DMS153 treated with DMSO at 0.1 percent for 48 hours (cell line): Measurements from ENCODE around the gene FPR2.

Experiments
- DNase-seq: peaks from one replicate; lab custom pipeline; 2025; ENCODE audit not compliant: unreplicated experiment; lab: John Stamatoyannopoulos, UW

FPR2 gene

DNA sequence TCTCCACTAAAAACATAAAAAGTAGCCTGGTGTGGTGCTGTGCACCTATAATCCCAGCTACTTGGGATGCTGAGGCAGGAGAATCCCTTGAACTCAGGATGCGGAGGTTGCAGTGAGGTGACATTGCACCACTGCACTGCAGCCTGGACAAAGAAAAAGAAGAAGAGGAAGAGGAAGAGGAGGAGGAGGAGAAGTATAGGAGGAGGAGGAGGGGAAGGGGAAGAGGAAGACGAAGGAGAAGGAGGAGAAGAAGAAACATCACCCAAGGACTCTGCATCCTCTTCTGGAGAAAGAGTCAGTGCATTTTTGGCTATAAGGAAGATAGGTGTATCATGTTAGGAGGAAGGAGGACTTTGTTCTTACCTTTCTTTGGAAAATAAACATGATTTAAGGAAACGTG is 21.0 kb downstream of the FPR2 start:
- DNase-seq: no peak

DNA sequence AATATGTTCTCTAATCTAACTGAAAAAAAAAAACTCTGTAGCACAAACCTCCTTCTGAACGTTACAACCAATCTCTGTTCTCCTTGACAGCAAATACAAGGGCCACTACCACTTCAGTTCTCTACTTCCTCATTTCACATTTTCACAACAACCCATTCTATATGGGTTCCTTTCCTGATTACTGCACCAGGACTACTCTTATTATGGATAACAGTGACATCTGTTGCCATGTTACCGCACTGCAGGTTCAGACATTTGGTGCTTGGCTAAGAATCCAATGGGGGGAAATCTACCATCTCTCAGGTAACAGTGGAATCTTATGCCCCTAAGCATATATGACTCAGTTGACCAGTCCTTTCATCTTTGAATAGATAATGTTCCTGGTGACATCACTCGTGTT is 22.4 kb downstream of the FPR2 start:
- no peak for DNase-seq

DNA sequence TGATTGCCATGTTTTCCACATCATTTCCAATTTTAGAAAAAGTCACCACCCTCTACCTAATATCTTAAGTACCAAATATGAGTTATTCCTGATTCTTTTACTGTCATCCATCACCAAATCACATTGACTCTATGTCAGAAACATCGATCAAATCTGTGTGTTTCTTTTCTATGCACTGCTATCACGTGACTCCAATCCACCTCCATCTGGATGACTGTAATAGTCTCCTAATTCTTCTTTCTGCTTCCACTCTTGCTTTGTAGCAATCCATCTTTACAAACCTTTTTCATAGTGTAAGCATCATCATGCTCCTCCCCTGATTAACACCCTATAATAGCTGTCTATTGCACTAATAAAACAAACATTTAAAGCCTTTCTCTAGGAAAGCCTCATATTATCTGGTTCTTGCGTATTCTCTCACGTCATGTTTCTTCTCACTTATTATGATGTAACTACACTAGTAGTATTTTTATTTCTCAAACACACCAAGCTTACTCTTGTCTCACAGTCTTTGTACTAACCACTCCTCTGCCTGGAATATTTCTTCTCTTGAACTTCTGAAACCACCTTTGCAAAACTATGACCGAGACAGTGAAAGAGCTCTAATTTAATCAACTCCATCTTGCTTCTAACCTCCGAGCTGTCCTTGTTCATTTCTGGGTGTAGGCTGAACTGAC is 23.3 kb downstream of the FPR2 start:
- no peak for DNase-seq

DNA sequence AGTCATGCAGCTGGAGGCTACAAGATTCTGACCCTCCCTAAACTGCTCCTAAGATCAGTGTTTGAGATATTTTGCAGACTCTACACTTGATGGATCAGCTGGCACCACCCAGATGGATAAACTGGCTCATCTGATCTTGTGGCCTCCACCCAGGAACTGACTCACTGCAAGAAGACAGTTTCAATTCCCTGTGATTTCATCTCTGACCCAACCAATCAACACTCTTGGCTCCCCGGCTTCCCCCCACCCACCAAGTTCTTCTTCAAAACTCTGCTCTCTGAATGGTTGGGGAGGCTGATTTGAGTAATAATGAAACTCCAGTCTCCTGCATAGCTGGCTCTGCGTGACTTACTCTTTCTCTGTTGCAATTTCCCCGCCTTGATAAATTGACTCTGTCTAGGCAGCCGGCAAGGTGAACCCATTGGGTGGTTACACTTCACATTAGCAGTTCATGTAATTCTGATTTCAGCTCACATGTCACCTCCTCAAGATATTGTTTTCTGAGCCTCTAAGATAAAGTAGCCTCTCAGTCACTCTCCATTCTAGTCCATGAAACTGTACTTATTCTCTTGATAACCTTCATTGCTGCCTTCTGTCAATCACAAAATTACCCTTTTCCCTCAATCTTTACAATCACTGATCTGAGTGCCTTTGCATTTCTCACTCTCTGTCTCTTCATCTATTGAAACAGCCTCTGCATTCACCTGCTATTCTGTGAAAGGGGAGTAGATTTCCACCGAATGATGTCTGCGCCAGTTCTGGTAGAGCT is 24.1 kb downstream of the FPR2 start:
- no peak for DNase-seq

DNA sequence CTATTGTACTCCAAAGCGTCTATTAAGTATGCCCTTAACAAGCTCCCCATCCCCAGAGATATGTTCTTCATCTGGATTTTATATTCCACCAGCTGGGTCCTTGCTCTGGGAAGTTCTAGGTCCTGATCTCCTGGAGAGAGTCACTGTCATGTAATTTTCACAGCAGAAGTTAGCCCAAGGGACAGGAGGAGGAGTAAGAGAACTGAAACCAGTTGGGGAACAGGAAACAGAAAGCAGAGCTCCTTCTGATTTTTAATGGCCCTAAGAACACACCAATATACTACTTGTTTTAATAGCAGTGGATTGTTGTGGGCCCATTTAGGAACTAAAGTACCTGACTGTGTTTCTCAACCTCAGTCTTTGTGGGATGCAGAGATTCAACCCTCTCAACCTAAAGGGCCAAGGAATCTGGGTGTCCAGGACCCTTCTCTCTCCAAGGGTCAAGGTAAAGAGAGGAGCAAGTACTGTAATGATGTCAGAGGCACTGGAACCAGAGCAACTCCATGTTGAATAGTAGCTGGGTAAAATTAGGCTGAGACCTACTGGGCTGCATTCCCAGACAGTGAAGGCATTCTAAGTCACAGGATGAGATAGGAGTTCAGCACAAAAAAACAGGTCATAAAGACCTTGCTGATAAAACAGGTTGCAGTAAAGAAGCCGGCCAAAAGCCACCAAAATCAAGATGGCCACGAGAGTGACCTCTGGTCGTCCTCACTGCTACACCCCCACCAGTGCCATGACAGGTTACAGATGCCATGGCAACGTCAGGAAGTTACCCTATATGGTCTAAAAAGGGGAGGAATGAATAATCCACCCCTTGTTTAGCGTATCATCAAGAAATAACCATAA is 25.9 kb downstream of the FPR2 start:
- no peak for DNase-seq

DNA sequence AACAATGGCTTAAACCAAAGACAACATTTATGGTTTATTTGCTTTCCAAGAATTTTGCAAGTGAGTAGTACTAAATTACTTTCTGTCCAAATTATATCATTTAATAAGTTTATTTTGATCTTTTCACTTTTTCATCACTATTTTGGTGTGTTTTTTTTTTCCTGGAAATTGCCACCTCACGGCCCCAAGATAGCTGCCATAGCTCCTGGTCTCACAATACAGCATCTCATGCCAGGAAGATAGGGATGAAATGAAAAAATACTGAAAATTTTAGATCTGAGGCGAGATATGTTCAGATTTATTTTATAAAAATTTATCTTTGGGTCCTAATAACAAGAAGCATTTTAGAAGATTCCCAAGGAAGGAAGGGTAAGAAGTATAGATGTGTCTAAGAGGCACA is 27.0 kb downstream of the FPR2 start:
- no peak for DNase-seq

DNA sequence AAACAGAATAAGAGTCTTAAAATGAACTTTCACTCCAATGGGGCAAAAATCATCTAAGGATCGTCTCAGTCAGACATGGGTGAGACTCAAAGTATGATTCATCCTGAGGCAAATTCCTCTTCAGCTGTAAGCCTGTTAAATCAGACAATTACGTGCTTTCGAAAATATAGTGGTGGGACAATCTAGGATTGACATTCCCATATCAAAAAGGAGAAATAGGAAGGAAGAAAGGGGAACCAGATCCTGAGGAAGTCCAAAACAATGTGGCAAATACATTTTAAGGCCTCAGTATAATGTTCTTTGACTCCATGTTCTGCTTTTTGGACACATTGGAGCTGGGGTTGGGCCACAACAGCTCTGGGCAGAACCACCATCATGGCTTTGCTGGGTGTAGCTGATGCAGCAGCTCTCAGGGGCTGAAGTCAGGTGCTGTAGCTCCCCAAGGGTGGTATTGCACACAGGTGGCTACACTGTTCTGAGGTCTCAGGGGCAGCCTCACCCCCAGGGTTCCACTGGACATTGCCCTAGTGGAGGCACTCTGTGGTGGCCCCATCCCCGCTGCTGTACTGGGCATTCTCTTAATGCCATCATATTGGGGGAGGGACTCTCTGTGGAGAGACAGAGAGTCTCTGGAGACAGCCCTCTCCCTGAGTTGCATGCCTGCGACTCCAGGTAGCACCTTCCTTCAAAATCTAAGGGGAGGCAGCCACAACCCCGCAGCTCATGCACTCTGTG is 28.2 kb downstream of the FPR2 start:
- DNase-seq: no peak

DNA sequence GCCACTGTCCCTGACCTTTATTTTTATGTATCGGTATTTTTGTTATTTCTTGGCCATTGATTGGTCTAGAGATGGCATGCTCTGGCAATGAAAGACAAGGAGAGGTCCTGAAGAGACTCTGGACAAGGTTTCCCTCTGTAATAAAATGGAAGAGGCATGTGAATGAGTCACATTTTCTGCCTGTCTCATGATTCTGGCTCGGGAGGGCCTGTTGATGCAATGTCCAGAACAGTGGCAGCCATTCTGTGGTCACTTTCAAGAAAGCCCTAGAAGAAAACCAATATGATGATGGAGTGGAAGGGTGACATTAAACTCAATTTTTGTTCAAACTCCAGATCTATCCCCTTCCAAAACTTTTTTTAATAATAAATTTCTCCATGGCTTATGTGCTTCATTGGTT is 32.0 kb downstream of the FPR2 start:
- DNase-seq: no peak

DNA sequence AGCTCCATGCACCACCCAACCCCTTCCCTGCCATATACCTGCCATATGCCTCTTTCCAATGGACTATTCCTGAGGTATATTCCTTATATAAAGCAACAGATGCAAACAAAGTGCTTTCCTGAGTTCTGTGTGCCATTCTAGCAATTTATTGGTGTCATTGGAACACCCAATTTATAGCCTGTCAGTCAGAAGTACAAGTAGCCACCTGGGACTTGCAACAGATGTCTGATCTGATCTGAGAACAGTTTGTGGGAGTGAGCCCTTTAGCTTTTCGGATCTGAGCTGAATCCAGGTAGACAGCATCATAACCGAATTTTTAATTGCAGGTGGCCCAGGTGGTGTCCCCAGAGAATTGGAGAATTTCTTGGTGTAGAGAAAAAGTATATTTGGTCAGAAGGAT is 33.0 kb downstream of the FPR2 start:
- DNase-seq: no peak

DNA sequence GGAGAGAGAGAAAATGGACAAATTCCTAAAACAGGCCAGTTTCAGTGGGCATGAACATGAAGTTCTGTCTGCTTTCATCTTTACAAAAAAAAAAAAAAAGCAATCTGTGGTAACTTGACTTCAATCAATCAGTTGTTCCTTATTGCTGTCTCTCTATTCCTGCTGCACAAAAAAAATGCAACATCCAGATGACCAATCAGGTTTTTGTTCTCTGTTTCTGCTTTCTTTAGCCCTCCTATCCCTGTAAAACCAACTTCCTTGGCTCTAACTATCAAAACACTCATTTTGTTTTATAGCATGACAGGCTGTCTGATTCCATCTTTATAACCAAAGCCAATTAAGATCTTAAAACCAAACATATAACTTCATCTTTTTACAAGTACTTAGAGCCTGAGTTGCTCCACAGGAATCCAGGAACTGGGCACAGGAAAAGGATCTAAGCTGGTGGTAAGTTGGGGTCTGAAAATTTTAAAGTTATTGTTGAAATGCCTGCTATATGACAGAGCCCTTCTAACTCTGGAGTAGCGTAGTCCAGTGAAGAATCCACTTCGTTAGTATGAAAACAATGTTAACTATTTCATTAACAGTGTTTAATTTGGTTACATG is 34.0 kb downstream of the FPR2 start, which contains the start of gene FPR3:
Gene FPR3 (plus strand): TSS at position 273 of the 606 bp plus-strand sequence. CDS start 28,592 bp downstream, outside the sequence.
- DNase-seq: no peak

DNA sequence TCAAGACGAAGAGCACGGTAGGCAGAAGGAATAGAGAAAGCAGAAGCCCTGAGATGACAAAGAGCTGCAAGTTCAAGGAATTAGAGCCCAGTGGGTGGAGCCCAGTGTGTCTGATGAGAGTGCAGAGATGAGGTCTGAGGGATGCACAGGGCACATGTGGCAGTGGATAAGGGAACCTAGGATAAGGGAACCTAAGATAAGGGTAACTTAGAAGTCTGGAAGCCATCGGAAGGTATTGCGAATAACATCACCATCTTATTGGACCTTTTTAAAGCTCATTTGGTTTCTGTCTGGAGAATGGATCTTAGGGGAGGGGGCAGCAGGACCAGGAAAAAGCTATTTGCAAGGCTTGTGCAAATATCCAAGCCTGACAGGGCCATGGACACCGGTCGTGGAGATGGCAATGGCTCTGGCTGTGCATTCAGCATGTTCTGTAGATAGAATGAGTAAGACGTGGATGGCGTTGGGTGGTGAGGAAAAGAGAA is 35.3 kb downstream of the FPR2 start:
- no peak for DNase-seq

DNA sequence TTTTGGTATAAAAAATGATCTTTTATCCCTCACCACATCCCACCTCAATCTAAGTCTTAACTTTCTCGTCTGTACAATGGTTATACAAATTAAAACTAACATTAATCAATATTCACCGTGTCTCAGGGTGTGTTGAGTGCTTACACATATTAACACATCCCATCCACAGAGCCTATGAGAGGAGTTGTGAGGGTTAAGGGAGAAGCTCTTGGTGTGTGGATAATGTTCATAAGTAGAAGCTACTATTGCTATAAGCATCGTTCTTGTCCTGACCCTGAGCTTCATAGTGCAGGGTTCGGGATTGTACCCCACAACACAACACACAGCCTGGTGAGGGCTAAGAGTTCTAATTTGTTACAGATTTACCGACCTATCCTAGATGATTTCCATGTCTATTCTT is 36.5 kb downstream of the FPR2 start:
- no peak for DNase-seq

DNA sequence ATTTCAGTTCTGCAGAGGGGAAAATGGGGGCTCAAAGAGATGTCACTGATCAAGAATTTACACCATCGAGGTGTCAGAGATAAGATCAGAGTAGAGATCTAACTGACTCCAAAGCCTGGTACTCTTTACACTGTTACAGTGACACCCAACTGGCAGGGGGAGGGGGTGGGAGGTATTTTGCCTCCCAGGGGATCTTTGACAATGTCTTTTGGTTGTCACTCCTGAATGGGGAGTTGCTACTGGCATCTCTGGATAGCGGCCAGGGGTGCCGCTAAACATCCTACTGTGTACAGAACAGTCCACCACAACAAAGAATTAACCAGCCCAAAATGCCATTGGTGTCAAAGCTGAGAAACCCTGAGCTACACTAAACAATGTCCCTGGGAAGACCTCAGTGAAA is 37.1 kb downstream of the FPR2 start:
- DNase-seq: no peak

DNA sequence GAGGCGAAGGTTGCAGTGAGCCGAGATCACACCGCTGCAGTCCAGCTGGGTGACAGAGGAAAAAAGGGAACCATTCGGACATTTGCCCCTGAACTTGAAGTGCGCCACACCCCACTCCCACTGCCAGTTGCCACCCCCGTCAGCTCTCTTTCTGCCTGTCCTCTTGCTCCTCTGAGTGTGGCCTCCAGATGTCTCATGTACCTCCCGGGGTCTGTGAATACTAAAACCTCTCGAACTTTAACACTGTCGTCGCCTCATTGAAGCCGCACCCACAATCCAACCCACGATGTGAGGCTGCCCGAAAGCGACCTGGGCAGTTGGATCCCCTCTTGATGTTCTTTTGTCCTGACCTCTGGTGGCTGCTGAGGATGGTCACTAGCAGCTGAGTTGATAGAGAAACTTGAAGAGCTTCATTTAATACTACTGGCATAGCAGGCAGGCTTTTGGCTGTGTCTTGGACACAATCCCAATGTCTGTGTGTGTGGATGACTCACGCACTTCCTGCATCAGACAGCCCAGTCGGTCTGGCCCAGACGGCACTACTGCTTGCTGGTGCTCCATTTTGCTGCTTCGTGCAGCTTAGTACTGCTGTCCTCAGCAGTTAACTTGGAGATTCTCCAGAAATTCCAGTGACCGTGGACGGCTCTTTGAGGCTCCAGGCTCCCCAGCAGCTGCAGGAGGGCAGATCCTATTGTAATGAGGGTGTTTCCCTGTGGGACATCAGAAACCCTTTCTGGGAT is 38.2 kb downstream of the FPR2 start:
- no peak for DNase-seq

DNA sequence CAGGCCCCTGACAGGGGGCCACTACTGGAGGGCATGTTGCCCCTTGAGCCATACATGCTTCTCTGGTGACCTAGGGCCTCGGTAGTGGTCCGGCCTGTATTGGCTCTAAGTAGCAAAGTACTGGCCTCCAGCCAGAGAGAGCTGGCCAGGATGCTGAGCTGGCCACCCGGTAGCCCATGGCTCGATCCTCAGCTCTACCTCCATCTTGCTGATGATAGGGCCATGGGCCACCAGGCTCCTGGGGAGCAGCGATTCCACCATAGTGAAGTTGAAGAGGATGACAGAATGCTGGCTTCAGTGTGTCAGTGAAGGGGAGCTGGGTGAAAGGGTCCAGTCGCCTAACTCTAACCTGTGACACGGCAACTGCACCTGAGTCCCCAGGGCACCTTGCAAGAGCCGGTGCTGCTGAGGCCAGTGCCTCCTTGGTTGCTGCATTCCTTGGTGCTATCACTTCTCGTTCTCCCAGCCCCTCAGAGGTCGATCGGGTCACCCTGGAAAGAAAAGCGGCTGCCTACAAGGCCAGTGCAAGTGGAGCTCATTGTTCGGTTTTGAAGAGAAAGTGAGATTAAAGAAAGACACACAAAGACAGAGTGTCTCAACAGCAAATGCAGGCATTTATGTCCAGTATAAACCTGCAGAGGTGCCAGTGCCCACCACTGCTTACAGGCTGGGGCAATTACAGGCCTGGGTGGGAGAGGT is 38.9 kb downstream of the FPR2 start:
- no peak for DNase-seq

DNA sequence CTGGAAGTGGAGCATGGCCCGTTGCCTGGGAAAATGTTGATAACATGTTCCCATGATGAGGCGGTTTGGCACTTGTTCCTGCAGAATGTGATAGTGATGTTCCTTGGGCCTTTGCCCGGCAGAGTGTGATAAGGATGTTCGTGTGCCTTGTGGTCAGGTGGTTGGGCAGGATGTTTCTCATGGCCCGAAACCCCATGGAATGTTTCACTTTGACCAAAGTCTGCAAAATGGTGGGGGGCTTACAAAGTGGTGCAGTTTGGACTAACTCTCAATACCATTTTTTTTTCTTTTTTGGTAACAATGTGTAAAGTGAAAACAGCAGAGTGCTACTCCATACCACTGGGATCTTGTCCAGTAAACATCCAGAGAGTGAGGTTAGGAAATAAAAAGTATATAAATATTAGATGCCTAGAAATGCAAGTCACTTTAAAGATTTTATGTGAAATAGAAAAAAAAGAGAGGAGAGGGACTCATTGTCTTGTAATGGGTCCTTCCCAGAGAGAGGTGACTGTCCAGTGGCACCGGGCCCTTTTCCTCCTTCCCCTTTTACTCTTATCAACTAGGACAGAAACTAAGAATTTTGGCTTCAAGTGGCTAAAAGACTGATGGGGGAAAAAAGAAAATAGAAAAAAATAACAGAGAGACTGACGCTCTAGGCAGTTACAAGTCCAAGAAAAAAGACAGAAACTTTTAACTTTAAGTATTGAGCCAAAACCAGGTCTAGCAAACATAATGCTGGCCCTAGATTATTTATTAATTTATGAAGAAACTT is 39.7 kb downstream of the FPR2 start:
- no peak for DNase-seq

DNA sequence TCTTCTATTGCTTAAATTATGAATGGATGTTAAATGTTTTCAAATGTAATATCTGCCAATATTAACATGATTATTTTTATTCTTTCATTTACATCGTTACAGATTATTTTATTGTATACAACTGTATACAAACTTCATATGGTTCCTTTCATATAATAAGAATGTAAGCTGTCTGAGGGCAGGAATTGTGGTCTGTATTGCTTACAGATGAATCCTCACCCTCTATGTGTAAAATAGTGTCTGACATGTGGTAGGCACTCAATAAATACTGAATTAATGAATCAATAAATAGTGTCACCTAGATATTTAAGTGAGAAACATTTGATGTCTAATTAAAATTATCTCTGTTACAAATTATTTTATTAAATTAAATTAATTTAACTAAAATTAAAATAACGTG is 41.8 kb downstream of the FPR2 start:
- DNase-seq: no peak

DNA sequence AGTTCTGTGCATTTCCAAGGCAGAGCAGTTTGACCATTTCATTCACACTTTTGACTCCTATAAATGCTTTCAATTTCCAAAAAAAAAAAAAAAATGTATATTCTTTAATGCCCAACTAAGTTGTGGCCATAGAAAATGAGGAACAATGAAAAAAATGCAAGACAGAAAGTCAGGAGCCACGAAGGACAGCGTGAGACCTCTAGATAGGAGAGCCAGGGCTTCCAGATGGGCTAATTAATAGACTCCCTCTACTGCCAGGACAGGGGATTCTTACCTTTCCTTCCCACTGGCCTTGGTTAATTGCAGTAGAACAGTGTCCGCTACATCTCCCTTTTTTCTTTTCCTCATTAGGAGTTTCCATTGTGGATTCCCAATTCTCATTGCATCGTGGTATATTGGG is 42.5 kb downstream of the FPR2 start:
- DNase-seq: no peak

DNA sequence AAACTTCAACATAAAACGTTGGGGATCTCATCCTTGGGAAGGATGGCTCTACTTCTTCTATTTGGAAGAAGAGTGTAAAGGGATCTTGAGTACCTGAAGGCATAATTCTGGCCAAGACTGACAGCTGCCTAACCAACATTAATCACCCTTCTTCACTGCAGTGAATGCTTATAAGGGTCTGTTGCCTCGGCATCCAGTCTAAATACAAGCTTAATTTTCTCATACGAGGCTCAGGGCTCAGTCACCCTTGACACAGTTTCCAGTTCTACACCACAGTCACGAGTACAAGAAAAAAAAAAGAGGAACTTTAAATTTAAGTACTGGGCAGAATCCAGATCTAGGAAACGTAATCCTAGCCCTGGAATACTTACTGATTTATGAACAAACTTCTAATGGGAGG is 43.0 kb downstream of the FPR2 start:
- DNase-seq: no peak
